CD14-positive monocyte (primary cell): ENCODE measurements around the gene TSHR. TPM values are rescaled to one million over a fixed set of nuclear protein-coding genes. Genes with fewer than 3 reads are reported as not detected.
"Not testable (repeated sequence)": the region's sequence is repeated elsewhere in the genome, so short reads cannot be mapped to it uniquely, and the experiment has no call there.

Source experiments
- DNase-seq, 3 donors: peaks; one replicate each; pipeline ENCODE4 v3.0.0-alpha.2; 2011 to 2022
- H2AFZ ChIP-seq: 2 replicates; pipeline ENCODE4 v1.6.0; 2012; ENCODE audit warnings: mild to moderate bottlenecking, low read depth, low read length, inconsistent platforms; ENCODE audit not compliant: insufficient read depth, poor library complexity, severe bottlenecking
- H3K27ac ChIP-seq, 2 donors: 1 replicate in 1 of 2; 2 replicates in 1 of 2; pipeline ENCODE4 v1.5.1; 2012 to 2013; ENCODE audit warnings: low read length in 2 of 2, control low read depth in 1 of 2, inconsistent platforms in 1 of 2, low read depth in 1 of 2, mild to moderate bottlenecking in 1 of 2
- H3K27me3 ChIP-seq, 2 donors: one replicate each; pipeline versions ENCODE4 v1.6.0 to v1.6.1; 2011 to 2013; ENCODE audit warnings: low read length in 2 of 2; ENCODE audit not compliant: control insufficient read depth in 2 of 2, insufficient read depth in 2 of 2
- H3K36me3 ChIP-seq, 2 donors: replicated peaks in 1 of 2; 1 replicate in 1 of 2; 2 replicates in 1 of 2; pipeline versions ENCODE4 v1.5.1 to v1.6.1; 2012 to 2013; ENCODE audit warnings: low read length in 2 of 2, control low read depth in 1 of 2, inconsistent platforms in 1 of 2, mild to moderate bottlenecking in 1 of 2; ENCODE audit not compliant: insufficient read depth in 2 of 2, control insufficient read depth in 1 of 2
- H3K4me1 ChIP-seq, 2 donors: 1 replicate in 1 of 2; 2 replicates in 1 of 2; pipeline versions ENCODE4 v1.5.1 to v1.6.1; 2012 to 2013; ENCODE audit warnings: low read length in 2 of 2, control low read depth in 1 of 2, inconsistent platforms in 1 of 2, mild to moderate bottlenecking in 1 of 2, moderate library complexity in 1 of 2; ENCODE audit not compliant: insufficient read depth in 2 of 2, control insufficient read depth in 1 of 2
- H3K4me2 ChIP-seq: replicated peaks from 2 replicates; pipeline ENCODE3; 2012; ENCODE audit warnings: low read length, moderate library complexity, mild to moderate bottlenecking; ENCODE audit not compliant: poor library complexity, severe bottlenecking; ENCODE audit errors: extremely low read depth
- H3K4me3 ChIP-seq, 3 experiments: fragments of 200-600 bp in 1 of 3; sonication (generic) in 1 of 3; replicated peaks in 1 of 3; 1 replicate in 2 of 3; 2 replicates in 1 of 3; pipeline ENCODE4 v1.5.1; 2011 to 2013; ENCODE audit warnings: low read length in 3 of 3, mild to moderate bottlenecking in 3 of 3, control low read depth in 2 of 3, low read depth in 2 of 3, inconsistent platforms in 1 of 3, moderate library complexity in 1 of 3
- H3K79me2 ChIP-seq: 2 replicates; pipeline ENCODE4 v1.6.0; 2012; ENCODE audit warnings: mild to moderate bottlenecking, control low read depth, inconsistent platforms, low read length, moderate library complexity; ENCODE audit not compliant: insufficient read depth
- H3K9ac ChIP-seq: 2 replicates; pipeline ENCODE4 v1.6.0; 2017; ENCODE audit warnings: low read length, mild to moderate bottlenecking; ENCODE audit not compliant: insufficient read depth, poor library complexity, severe bottlenecking
- H3K9me3 ChIP-seq, 2 donors: replicated peaks in 1 of 2; 1 replicate in 1 of 2; 2 replicates in 1 of 2; pipeline versions ENCODE4 v1.5.1 to v1.6.1; 2012 to 2013; ENCODE audit warnings: low read length in 2 of 2, control low read depth in 1 of 2; ENCODE audit not compliant: control insufficient read depth in 1 of 2, insufficient read depth in 1 of 2
- H4K20me1 ChIP-seq: 2 replicates; pipeline ENCODE4 v1.6.0; 2012; ENCODE audit warnings: mild to moderate bottlenecking, low read length, control low read depth, moderate library complexity; ENCODE audit not compliant: insufficient read depth
- H3K27ac Mint-ChIP-seq, 7 donors: one replicate each; pipeline ENCODE4 v1.8.0; 2020; ENCODE audit warnings: mild to moderate bottlenecking in 7 of 7, mixed read lengths in 7 of 7, moderate library complexity in 6 of 7, inconsistent platforms in 2 of 7
- H3K27me3 Mint-ChIP-seq, 3 donors: one replicate each; pipeline ENCODE4 v1.8.0; 2021 to 2022; ENCODE audit warnings: low read depth in 3 of 3, mild to moderate bottlenecking in 3 of 3, mixed read lengths in 3 of 3, moderate library complexity in 3 of 3, inconsistent platforms in 1 of 3
- H3K36me3 Mint-ChIP-seq, 2 donors: one replicate each; pipeline ENCODE4 v1.8.0; 2020; ENCODE audit warnings: mixed read lengths in 2 of 2, inconsistent platforms in 1 of 2, mild to moderate bottlenecking in 1 of 2
- H3K4me1 Mint-ChIP-seq: one replicate; pipeline ENCODE4 v1.8.0; 2020; ENCODE audit warnings: mild to moderate bottlenecking, mixed read lengths
- H3K4me3 Mint-ChIP-seq, 2 donors: one replicate each; pipeline ENCODE4 v1.8.0; 2020; ENCODE audit warnings: mild to moderate bottlenecking in 2 of 2, mixed read lengths in 2 of 2, moderate library complexity in 1 of 2
- H3K9me3 Mint-ChIP-seq, 7 donors: one replicate each; pipeline ENCODE4 v1.8.0; 2020 to 2022; ENCODE audit warnings: mixed read lengths in 7 of 7, mild to moderate bottlenecking in 6 of 7, moderate library complexity in 6 of 7, inconsistent platforms in 2 of 7
- WGBS: methylation state at CpG from one replicate; pipeline ENCODE4 v1.1.5; 2013; ENCODE audit warnings: missing lambda C conversion rate; ENCODE audit not compliant: insufficient coverage; 5-methylcytosine and 5-hydroxymethylcytosine counted together
- intact Hi-C, 2 donors: fragments of 100-400 bp; cut with micrococcal nuclease; formaldehyde crosslinking; loops; one replicate each; pipeline versions ENCODE4 v1.15.0 to v1.15.1; 2023
- polyA plus RNA-seq, 3 donors: library from polyadenylated mRNA; depleted of rRNA in 1 of 3; unstranded in 2 of 3; stranded (reverse) in 1 of 3; fragments of 300-500 nt in 2 of 3; fragments of >200 nt in 1 of 3; fragmentation: Illumina TruSeq in 2 of 3; gene quantifications; 1 replicate in 2 of 3; 2 replicates in 1 of 3; pipeline ENCODE4 v1.2.3, GENCODE V29; 2012 to 2021
- TF ChIP-seq, protein P1 (sequence below): fragments of 200-600 bp; IDR thresholded peaks from one replicate; pipeline ENCODE4 v1.8.0; 2022; ENCODE audit warnings: antibody characterized with exemption, mild to moderate bottlenecking

The TSHR gene
- polyA plus RNA-seq, 3 donors: not detected

DNA sequence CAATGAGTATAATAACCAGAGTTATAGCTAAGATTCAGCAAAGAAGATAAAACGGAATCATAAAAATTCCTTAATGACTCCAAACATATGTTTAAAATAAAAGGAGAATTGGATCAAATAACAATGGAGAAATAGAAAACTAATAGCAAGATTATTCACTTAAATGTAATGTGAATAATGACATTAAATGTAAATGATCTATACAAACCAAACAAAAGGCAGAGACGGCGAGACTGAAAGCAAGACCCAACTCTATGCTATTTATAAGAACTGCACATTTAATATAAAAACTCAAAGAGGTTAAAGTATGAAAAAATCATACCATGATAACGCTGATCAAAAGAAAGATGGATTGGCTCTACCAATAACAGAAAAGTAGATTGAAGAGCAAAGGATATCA is 3.9 kb upstream of the TSHR start:
- no peaks in the 10 kb centered on the region for H3K36me3 ChIP-seq
- H3K27me3 ChIP-seq: peaks cover 0 to 6% of the 10 kb centered on the region in 2 donors
- peaks cover 8 to 13% of the 10 kb centered on the region in 2 donors for H3K4me1 ChIP-seq
- TF ChIP-seq, protein P1, sequence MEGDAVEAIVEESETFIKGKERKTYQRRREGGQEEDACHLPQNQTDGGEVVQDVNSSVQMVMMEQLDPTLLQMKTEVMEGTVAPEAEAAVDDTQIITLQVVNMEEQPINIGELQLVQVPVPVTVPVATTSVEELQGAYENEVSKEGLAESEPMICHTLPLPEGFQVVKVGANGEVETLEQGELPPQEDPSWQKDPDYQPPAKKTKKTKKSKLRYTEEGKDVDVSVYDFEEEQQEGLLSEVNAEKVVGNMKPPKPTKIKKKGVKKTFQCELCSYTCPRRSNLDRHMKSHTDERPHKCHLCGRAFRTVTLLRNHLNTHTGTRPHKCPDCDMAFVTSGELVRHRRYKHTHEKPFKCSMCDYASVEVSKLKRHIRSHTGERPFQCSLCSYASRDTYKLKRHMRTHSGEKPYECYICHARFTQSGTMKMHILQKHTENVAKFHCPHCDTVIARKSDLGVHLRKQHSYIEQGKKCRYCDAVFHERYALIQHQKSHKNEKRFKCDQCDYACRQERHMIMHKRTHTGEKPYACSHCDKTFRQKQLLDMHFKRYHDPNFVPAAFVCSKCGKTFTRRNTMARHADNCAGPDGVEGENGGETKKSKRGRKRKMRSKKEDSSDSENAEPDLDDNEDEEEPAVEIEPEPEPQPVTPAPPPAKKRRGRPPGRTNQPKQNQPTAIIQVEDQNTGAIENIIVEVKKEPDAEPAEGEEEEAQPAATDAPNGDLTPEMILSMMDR: no peak
- no peak overlapping the region for H3K4me2 ChIP-seq
- no peak overlapping the region for H3K4me3 Mint-ChIP-seq
- H2AFZ ChIP-seq: no peak overlapping the region
- H3K27ac Mint-ChIP-seq: no peak overlapping the region
- no peak overlapping the region for H3K9ac ChIP-seq
- H3K36me3 Mint-ChIP-seq: no peaks in the 10 kb centered on the region
- H4K20me1 ChIP-seq: no peaks in the 10 kb centered on the region
- H3K4me1 Mint-ChIP-seq: peaks cover 19% of the 10 kb centered on the region
- peaks cover 8 to 16% (median 12%) of the 10 kb centered on the region in 3 donors for H3K27me3 Mint-ChIP-seq
- no peak overlapping the region for H3K27ac ChIP-seq
- H3K9me3 ChIP-seq: no peaks in the 10 kb centered on the region
- intact Hi-C loops: loop anchor here in 1 of 2 donors (10.0 kb wide), 1 partner anchor 213 kb away; no protein-coding TSS in a partner anchor
- no peaks in the 10 kb centered on the region for H3K79me2 ChIP-seq
- no CpG with 5 or more reads among the region's 4 CpGs for WGBS
- H3K9me3 Mint-ChIP-seq: peaks cover 0 to 3% (median 0%) of the 10 kb centered on the region in 7 donors
- no peak overlapping the region for H3K4me3 ChIP-seq
- DNase-seq: no peak

DNA sequence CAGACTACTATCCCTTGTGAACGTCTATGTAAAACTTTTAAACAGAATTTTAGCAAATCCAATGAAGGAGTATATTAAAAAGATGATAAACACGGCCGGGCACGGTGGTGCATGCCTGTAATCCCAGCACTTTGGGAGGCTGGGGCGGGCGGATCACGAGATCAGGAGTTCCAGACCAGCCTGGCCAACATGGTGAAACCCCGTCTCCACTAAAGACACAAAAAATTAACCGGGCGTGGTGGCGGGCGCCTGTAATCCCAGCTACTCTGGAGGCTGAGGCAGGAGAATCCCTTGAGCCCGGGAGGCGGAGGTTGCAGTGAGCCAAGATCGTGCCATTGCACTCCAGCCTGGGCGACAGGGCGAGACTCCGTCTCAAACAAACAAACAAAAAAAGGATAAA is 2.2 kb upstream of the TSHR start:
- not testable (repeated sequence) for H3K4me3 ChIP-seq, H3K9me3 ChIP-seq, H3K27me3 ChIP-seq, H3K27ac Mint-ChIP-seq, H3K36me3 Mint-ChIP-seq, H2AFZ ChIP-seq, H3K9ac ChIP-seq, H3K27ac ChIP-seq, H4K20me1 ChIP-seq, H3K79me2 ChIP-seq, H3K4me2 ChIP-seq, H3K4me3 Mint-ChIP-seq, DNase-seq, H3K36me3 ChIP-seq, H3K9me3 Mint-ChIP-seq
- H3K4me1 Mint-ChIP-seq: peaks cover 24% of the 10 kb centered on the region
- 98% methylated on average over 7 of the region's 18 CpGs for WGBS
- peaks cover 15 to 18% of the 10 kb centered on the region in 2 donors for H3K4me1 ChIP-seq
- intact Hi-C loops: loop anchor here in 1 of 2 donors (10.0 kb wide), 1 partner anchor 212 kb away; no protein-coding TSS in a partner anchor
- H3K27me3 Mint-ChIP-seq: peaks cover 8 to 16% (median 13%) of the 10 kb centered on the region in 3 donors
